ENCODE data around the gene FYB1.

The FYB1 gene

GRCh38 chr5:39217365-39218281 lies 1.7 kb downstream of the FYB1 start:
- H3K4me1 ChIP-seq: no peaks in the 10 kb centered on the region
- TF ChIP-seq, protein P1, sequence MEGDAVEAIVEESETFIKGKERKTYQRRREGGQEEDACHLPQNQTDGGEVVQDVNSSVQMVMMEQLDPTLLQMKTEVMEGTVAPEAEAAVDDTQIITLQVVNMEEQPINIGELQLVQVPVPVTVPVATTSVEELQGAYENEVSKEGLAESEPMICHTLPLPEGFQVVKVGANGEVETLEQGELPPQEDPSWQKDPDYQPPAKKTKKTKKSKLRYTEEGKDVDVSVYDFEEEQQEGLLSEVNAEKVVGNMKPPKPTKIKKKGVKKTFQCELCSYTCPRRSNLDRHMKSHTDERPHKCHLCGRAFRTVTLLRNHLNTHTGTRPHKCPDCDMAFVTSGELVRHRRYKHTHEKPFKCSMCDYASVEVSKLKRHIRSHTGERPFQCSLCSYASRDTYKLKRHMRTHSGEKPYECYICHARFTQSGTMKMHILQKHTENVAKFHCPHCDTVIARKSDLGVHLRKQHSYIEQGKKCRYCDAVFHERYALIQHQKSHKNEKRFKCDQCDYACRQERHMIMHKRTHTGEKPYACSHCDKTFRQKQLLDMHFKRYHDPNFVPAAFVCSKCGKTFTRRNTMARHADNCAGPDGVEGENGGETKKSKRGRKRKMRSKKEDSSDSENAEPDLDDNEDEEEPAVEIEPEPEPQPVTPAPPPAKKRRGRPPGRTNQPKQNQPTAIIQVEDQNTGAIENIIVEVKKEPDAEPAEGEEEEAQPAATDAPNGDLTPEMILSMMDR (IDR thresholded peaks at IDR 0.05; ENCODE audit: low read depth, low read length): peak; percentile 95
- no peaks in the 10 kb centered on the region; the same call in 1 of the 2 replicates for H3K27me3 ChIP-seq
- no peak overlapping the region for H3K4me3 ChIP-seq (ENCODE audit: low read depth, low read length)
- DNase-seq: peak; percentile 58
- no peaks in the 10 kb centered on the region for H3K9me3 ChIP-seq
- H3K36me3 ChIP-seq: no peaks in the 10 kb centered on the region

- DNase-seq: no peak
- TF ChIP-seq, protein P1 (IDR thresholded peaks at IDR 0.05; ENCODE audit: low read depth, low read length): no peak
- H3K9me3 ChIP-seq: no peaks in the 10 kb centered on the region
- no peak overlapping the region for H3K4me3 ChIP-seq (ENCODE audit: low read depth, low read length)
- no peaks in the 10 kb centered on the region for H3K4me1 ChIP-seq
- no peaks in the 10 kb centered on the region for H3K36me3 ChIP-seq
- no peaks in the 10 kb centered on the region; the same call in 1 of the 2 replicates for H3K27me3 ChIP-seq
Measured at GRCh38 chr5:39216631-39217030, 2.7 kb downstream of the FYB1 start.

DNA sequence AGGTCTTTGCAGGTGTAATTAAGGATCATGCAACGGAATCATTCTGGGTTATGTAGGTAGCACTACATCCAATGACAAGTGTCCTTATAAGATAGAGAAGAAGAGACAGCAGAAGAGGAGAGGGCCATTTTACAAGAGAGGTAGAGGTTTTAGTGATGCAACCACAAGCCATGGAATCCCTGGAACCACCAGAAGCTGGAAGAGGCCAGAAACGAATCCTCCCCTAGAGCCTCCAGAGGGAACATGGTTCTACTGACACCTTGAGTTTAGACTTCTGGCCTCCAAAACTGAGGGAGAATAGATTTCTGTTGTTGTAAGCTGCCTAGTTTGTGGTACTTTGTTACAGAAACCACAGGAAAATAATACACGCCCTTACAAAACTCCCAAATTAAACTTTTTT lies 3.5 kb downstream of the FYB1 start:
- TF ChIP-seq, protein P1 (IDR thresholded peaks at IDR 0.05; ENCODE audit: low read depth, low read length): no peak
- no peaks in the 10 kb centered on the region for H3K36me3 ChIP-seq
- H3K9me3 ChIP-seq: no peaks in the 10 kb centered on the region
- no peak overlapping the region for H3K4me3 ChIP-seq (ENCODE audit: low read depth, low read length)
- H3K4me1 ChIP-seq: no peaks in the 10 kb centered on the region
- no peaks in the 10 kb centered on the region; the same call in 1 of the 2 replicates for H3K27me3 ChIP-seq
- no peak for DNase-seq

DNA sequence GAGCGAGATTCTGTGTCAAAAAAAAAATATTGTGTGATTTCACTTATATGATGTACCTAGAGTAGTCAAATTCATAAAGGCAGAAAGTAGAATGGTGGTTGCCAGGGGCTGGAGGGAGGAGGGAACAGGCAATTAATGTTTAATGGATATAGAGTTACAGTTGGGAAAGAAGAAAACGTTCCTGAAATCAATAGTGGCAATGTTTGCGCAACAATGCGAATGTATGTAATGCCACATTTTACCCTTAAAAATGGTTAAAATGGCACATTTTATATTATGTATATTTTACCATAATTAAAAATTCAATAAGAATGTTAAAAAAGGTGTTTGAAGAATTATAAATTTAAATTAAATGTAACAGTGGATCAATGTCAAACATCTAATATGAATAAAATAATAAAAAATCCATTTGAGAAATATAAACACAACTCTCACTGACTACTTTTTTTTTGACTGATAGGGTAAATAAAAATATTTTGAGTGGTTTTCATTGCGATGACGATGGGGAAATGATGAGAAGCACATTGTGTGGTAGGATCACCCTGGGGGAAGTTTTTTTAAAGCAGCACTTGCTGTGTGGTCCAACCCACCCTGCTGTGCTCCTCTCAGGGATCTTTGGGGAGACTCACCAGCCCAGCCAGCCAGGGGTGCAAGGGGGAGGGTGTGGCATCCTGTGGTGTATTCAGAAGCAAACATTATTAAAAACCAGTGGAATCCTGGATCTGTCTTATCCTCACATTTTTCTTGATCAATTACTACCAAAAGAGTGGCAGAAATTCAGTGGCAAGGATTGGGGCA lies 4.3 kb downstream of the FYB1 start:
- DNase-seq: no peak
- Histone ChIP-seq H3K4me1 (no peaks in the 10 kb centered on the region), H3K4me3 (ENCODE audit: low read depth, low read length) (no peak overlapping the region), H3K27me3 (peaks cover 6% of the 10 kb centered on the region), H3K36me3 (no peaks in the 10 kb centered on the region), H3K9me3 (no peaks in the 10 kb centered on the region)
- TF ChIP-seq, protein P1 (IDR thresholded peaks at IDR 0.05; ENCODE audit: low read depth, low read length): no peak

- no peak for DNase-seq
- Histone ChIP-seq H3K4me3 (ENCODE audit: low read depth, low read length) (no peak overlapping the region), H3K4me1 (no peaks in the 10 kb centered on the region), H3K27me3 (peaks cover 6% of the 10 kb centered on the region), H3K9me3 (no peaks in the 10 kb centered on the region), H3K36me3 (no peaks in the 10 kb centered on the region)
- TF ChIP-seq, protein P1 (IDR thresholded peaks at IDR 0.05; ENCODE audit: low read depth, low read length): no peak
Measured at GRCh38 chr5:39213447-39214207, 5.7 kb downstream of the FYB1 start.
